Measurements from ENCODE around the gene KICS2.
"Not testable (repeated sequence)": the region's sequence is repeated elsewhere in the genome, so short reads cannot be mapped to it uniquely, and the experiment has no call there.

KICS2 gene

DNA sequence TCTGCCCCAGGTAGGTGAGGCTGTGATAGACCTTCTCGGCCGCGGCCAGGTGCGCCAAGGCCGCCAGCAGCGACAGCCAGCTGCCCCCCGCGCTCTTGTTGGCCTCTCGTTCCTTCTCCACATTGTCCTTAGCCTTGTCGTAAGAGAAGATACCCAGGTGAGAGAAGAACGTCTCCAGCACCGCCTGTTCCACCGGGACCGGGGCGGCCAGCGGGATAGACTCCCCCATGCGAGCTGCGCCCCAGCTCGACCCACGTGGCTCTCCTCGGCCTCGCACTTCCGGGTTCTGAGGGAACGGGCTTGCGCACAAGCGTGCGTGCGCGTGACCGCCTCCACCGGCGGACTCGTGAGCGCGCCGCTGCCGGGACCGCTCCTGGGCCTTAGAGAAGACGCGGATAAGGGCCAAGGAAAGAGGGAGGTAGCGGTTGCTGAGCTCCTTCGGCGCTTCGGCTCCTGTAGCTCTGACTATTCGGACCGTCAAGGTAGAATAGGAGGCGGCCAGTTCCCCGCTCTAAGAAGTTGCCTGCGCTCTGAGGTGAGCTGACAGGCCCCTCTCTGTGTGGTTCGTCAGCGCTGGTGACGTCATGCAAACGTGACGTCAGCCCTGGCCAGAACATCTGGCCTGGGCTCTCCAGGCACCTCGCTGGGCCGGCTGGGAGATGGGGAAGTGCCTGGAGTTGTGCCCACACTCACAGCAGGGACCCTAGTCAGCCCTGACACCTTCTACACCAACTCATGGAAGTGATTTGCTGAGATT is at the start of gene KICS2:
Gene KICS2 (minus strand): TSS at position 288 of the 757 bp plus-strand sequence. CDS start 59 bp downstream, at position 229.
- peak; percentile 97 for DNase-seq

DNA sequence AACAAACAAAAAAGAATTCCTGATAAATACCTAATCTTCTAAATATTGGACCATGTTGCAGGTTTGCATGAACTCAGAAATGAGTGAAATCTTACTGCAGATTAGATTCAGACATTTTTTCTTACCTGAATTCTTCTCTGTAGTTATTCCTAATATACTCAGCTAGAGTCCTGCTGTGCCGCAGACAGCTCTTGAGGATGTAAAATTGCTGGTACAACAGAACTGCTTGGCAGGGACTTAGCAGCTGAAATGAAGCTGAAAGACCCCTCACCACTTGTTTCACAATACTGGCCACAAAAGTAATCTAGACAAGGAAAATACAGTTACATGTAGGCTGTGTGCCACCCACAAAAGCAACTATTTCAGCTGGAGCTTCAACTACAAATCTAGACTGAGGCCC is 48.3 kb upstream of the KICS2 start:
- DNase-seq = no peak

DNA sequence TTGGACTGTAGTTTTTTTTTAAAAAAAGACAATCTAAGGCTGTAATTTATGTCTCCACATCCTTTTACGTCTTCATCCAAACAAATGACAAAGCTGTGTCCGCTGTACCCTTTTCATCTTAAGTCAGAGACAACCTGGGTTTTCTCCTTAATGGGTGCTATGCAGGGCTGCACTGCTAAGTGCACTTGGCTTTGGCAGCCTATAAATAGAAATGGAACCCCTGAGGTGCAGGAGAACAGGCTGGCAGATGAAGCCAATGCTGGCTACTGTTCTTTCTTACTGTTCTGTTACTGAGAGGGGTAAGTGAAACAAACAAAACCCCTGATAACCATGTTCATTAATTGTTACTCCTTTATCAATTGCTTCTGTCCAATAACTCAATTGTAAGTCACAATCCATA is 47.1 kb upstream of the KICS2 start:
- DNase-seq = no peak

DNA sequence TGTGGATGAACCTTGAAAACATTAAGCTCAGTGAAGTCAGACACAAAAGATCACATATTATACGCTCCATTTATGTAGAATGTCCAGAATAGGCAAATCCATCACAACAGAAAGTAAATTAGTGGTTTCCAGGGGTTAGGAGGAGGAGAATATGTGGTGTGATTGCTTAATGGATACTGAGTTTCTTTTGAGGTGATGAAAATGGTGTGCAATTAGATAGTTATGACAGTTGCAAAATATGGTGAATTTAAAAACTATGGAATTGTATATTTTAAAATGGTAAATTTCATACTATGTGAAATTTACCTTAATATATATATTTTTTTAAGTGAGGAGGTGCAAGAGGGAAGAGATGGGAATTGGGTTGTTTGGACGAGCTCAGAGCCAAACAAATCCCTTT is 46.3 kb upstream of the KICS2 start:
- no peak for DNase-seq

DNA sequence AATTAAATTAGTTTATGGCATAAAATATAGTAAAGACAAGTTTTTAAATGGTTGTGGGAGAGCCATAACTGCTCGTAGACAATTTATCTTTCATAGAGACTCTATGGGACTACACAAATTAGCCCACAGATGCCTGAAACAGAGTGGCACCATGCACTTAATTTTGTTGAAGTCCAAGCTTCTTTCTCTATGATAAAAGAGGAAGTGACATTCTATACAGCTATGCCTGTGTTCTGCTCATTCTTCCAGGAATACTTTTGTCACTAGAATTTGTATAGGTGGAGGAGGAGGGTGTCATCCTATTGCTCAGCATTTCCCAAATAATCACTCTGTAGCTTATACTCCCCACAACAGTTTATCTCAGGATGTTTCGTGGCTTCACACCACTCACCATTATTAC is 43.7 kb upstream of the KICS2 start:
- DNase-seq = no peak

DNA sequence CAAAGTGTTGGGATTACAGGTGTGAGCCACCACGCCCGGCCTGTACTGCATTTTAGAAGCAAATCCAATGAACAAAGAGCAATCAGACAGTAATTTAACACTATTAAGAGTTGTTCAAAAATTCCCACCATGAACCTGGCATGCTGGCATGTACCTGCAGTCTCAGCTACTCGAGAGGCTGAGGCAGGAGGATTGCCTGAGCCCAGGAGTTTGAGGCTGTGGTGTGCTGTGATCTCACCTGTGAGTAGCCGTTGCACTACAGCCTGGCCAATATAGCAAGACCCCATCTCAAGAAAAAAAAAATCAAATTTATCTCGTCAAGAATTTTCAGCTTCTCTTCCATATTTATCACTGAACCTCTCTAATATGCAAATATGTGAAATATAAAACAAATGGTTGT is 39.7 kb upstream of the KICS2 start:
- no peak for DNase-seq

DNA sequence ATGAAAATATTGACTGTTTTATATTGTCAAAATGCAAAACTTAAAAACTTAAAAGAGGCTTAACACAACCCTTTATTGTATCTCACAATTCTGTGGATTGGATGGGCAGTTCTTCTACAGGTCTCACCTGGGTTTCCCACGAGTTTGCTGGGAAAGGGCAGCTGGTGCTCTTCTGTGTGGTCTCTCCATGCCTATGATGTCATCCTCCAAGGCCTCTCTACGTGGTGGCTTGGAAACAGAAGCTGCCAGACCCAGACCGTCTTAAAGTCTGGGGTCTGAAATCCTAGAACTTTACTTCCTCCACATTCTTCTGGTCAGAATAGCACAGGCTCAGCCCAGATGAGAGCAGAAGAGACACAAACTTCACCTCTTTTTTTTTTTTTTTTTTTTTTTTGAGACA is 36.5 kb upstream of the KICS2 start:
- no peak for DNase-seq

DNA sequence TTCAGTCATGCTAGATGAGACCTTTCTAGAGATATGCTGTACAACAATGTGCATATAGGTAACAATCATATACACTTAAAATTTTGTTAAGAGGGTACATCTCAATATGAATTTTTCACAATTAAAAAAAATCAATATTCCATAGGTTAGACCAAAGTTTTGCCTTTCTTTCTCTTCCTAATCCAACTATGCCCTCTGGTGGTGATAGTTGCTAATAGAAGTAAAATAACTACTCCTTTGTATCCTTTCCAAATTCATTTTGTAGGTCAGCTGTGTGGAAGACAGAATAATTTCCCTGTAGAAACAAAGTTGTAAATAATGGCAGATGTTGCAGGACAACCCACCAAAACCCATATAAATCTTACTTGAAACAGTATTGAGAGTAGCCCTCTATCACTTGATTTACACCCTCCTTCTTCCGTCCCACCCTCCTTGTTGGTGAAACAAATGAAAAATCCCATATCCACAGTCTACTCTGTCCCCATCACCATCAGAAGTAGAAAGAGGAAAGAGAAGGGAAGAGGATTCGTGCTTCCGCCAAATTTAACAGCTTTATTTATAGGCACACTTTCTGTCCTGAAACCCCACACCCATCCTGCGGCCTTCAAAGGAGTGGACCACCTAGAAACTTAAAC is 34.2 kb upstream of the KICS2 start:
- peak; percentile 91 for DNase-seq

DNA sequence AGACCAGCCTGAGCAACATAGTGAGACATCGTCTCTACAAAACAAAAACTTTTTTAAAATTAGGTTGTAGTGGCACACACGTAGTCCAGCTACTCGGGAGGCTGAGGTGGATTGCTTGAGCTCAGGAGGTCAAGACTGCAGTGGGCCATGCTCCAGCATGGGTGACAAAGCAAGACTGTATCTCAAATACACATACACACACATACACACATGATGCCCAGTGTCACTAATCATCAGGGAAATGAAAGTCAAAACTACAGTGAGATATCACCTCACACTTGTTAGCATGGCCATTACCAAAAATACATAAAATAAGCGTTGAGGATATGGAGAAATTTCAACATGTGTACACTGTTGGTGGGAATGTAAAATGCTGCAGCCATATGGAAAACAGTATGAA is 33.2 kb upstream of the KICS2 start:
- no peak for DNase-seq

DNA sequence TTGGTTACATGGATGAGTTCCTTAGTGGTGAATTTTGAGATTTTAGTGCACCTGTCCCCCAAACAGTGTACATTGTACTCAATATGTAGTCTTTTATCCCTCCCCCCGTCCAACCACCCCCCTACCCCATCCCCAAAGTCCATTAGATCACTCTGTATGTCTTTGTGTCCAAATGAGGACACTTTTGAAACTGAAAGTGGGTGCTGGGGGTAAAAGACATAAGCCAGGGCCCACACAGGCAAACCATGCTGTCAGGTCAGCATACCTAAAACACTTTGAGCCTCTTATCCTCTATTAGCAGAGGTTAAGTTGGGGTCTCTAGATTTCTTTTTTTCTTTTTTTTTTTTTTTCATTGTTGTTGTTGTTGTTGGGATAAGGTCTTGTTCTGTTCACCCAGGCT is 31.3 kb upstream of the KICS2 start:
- DNase-seq = no peak

DNA sequence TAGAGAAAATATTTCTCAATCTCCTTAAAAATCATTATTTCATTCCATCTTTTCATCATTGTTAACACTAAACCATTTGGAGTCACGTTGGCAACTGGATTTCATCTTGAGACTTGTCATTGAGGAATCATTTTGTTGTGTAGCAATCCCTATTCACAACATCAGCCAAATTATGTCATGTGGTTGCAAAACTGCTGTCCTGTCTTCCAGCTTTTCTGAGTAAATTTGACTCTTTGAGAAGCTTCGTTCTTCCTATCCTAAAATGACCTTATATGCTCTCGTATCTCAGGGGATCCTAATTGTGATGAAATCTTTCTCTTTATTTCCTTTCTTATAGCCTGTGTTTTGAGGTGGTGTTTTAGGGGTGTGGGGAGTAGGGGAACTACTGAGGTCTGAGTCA is 30.6 kb upstream of the KICS2 start:
- no peak for DNase-seq

DNA sequence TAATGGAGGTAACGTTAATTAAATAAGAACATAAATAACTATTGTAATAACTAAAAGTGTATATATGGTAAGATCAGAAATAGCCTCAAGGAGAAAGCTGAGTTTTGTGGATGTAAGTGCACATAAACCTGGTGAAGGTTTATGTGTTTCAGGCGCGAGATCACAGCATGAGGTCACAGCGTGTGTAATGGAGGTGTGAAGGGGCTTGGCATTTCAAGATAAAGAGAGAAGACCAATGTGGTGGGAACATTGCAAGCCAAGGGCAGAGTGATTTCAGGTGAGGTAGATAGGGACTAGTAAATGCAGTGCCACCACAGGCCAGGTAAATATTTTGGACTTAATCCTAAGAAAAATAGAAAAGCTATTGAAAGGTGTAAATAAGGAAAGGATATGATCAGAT is 21.7 kb upstream of the KICS2 start:
- no peak for DNase-seq

DNA sequence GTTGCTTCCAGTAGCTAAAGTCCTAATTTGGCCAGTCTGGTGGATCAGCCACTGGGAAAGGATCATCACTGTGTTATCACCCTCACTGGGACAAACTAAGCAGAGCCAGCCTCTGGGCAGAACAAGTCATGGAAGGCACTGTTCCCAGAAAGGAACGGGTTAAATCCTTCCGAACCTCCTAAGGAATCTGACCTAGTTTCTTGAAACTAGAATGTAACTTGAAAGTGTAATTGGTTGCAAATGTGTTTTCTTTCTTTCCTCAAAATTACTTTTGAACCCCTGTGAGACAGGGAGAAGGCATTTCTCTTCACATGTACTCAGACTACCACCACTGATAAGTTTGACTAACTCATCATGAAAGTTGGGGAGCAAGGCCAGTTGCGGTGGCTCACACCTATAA is 18.7 kb upstream of the KICS2 start:
- DNase-seq = peak; percentile 16

DNA sequence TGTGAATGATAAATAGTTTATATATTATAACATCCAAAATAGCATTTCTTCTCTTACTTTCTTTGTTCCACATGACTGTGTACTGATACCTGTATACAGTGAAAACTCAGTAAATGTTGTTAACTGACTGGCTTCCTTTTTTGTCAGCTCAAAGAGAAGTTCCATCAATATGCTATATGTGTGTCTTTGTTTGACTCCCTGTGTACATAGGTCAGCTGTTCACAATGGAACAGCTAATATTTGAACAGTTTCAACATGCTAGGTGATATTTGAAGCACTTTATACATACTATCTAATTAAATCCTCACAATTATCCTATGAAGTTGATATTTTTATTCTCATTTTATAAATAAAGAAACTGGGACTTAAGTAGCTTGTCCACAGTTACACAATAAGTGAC is 15.3 kb upstream of the KICS2 start:
- no peak for DNase-seq

DNA sequence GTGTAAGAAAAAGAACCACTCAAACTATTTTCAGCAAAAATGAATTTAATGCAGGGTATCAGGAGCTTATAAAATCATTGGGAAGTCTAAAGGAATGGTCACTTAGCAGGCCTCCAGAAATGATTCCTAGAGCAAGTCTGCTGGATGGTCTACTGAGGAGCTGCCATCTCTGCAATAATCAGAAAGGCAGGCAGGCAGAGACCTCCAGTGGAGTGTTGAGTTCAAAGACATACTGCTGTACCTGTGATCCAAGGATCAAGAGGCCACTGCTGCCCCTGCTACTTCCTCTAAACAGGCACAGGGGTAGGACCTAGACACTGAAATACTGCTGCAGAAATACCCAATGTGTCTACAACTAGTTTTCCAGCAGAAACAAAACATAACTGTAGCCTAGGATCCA is 14.5 kb upstream of the KICS2 start:
- DNase-seq = no peak

DNA sequence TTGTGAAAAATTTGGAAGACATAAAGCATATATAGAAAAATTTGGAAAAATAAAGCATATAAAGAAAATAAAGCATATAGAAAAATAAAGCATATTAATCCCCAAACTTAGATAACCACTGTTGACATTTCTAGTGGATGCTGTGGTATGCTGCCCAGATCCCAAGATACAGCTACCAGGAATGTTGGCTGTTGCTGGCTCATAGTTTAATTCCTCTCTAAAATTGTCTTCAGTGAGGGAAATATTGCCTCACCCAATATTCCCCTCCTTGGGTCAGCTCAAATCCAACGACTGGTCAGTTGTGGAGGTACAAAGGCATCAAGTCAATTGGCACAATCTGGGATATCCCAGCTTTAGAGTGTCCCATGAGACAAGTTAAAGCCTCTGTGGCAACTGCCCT is 10.1 kb upstream of the KICS2 start:
- DNase-seq = no peak

DNA sequence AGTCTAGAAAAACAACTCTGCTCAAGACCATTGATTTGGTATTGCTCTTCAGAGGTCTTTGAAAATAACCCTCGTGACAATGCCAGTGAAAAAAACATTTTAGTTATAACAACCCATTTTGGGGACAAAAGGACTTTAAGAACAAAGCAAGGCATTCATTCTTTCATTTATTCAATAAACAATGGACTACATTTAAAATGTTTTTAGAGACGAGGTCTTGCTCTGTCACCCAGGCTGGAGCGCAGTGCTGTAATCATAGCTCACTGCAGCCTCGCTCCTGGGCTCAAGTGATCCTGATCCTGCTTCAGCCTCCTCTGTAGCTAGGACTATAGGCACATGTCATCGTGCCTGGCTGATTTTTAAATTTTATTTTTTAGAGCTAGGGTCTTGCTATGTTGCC is 7.7 kb upstream of the KICS2 start:
- DNase-seq = no peak

DNA sequence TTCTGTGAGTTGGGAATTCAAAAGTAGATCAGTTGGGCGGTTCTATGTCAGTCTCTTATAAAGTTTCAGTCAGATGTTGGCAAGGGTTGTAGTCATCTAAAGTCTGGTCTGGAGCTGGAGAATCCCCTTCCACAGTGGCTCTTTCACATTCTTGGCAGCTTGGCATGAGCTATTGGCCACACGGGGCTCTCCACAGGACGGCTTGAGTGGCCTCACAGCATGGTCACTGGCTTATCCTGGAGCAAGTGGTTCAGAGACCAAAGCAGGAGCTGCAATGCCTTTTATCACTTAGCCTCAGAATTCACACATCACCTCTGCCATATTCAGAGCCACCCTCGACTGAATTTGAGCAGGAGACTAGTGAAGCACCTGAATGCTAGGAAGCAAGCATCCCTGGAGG is 7.1 kb upstream of the KICS2 start:
- DNase-seq = no peak

DNA sequence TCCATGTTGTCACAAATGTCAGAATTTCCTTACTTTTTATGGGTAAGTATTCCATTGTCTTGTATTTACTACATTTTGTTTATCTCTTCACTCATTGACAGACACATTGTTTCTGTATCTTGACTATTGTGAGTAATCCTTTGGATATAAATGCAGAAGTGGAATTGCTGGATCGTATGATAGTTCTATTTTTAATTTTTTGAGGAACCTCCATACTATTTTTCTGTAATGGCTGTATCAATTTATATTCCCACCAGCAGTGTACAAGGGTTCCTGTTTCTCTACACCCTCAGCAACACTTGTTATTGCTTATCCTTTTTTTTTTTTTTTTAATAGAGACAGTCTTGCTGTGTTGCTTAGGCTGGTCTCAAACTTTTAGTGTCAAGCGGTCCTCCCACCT is 3.5 kb upstream of the KICS2 start:
- DNase-seq = no peak

DNA sequence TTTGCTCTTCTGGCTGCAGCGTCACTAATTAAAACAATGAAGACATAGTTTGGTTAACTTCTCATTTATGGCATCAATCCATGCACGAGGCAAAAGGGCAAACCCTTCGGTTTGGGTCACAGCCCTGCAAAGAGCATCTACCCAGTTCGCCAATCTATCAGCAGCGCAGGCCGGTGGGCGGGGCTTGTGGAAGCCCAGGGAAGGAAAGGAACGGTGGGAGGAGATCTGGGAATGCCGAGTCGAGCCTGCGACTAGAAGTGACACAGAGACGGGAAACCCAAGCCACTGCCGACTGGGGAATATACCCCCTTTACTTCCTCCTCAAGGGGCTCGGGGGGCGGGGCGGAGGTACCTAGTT is 466 bp downstream of the KICS2 start:
- peak; percentile 94 for DNase-seq

DNA sequence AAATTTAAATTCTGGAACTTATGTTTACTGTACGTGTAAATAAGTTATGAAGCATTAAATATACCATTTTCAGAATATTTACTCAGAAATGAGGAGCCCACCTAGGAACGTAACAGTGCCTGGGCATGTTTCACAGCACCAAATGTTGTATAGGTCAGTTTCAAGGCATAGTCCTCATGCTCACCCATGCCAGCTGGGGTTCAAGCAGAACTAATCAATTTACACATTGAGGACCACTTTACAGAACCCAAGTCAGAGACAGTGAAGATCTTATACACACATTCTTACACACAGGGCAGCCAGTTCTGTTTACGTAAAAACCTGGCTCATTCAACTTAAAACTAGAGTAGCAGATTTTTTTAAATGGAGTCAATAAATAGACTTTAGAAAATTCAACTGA is 2.0 kb downstream of the KICS2 start:
- no peak for DNase-seq

DNA sequence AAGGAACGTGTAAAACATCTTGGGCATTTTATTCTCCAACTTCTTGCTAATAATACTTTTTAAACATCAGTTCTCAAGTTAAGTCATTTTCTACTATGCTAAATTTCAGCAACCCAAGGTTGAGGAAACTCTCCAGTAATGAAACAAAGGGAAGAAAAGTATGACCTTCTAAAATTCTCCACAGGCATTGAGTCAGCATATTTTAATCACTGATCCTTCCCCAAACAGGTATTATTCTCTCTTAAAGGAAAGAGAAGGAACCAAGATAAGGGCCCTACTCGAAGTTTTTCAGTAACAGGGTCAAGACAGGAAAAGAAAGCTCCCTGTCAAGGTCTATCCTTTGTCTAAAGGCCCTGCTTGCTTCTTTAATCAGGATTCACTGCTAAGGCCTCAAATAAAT is 3.0 kb downstream of the KICS2 start:
- DNase-seq = no peak

DNA sequence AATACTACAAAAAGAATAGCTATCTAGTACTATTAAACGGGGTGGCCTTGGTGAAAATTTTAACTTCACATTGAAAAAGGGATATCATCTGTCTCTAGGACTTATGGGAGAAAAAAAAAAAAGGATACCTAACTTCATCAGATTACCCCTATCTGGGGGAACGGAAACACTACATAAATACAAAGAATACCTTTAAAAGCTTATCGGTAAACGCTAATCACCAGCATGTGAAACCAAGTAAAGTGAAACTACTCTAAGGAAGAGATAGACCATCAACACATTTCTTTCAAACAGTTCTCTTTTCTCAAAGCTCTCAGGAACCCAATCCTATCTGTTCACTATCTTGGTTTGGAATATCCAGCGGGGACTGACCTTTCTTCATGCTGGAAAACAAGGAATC is 3.5 kb downstream of the KICS2 start:
- no peak for DNase-seq

DNA sequence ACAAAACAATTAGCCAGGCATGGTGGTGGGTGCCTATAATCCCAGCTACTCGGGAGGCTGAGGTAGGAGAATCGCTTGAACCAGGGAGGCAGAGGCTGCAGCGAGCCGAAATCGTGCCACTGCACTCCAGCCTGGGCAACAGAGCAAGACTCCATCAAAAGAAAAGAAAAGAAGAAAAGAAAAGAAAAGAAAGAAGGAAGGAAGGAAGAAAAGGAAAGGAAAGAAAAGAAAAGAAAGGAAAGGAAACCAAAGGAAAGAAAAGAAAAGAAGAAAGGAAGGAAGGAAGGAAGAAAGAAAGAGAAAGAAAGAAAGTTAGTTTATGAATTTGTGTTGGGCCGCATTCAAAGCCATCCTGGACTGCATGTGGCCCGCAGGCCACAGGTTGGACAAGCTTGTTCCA is 4.5 kb downstream of the KICS2 start:
- not testable (repeated sequence) for DNase-seq

DNA sequence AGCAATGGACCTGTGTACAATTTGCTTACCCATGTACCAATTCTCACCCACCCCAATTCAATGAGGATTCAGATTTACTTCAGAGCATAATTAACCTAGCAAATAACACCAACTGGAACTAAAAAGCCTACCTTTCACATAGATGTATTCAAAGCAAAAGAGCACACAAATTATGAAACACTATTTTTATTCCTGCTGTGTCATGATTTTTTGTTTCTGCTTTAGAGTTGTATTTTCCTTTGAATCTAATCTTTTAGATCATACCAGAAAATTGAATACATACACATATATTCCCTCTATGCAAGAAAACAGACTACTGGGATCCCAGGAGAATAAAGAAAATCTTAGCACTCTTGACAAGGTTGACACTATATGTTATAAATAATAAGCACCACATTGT is 5.9 kb downstream of the KICS2 start:
- DNase-seq = peak; percentile 3
